Activated gamma-delta T cell treated with Interleukin-2 at 50 U/mL for 16 hours (primary cell): ENCODE results near the gene NAPA.

ENCODE experiments used
- DNase-seq: peaks from one replicate; pipeline ENCODE4 v3.0.0-alpha.2; 2020

The NAPA gene

GRCh38 chr19:47456721-47457474 is 58.0 kb downstream of the NAPA start:
- DNase-seq: no peak

GRCh38 chr19:47450478-47450877 is 64.4 kb downstream of the NAPA start:
- no peak for DNase-seq

GRCh38 chr19:47448360-47448727 is 66.5 kb downstream of the NAPA start:
- no peak for DNase-seq

DNA sequence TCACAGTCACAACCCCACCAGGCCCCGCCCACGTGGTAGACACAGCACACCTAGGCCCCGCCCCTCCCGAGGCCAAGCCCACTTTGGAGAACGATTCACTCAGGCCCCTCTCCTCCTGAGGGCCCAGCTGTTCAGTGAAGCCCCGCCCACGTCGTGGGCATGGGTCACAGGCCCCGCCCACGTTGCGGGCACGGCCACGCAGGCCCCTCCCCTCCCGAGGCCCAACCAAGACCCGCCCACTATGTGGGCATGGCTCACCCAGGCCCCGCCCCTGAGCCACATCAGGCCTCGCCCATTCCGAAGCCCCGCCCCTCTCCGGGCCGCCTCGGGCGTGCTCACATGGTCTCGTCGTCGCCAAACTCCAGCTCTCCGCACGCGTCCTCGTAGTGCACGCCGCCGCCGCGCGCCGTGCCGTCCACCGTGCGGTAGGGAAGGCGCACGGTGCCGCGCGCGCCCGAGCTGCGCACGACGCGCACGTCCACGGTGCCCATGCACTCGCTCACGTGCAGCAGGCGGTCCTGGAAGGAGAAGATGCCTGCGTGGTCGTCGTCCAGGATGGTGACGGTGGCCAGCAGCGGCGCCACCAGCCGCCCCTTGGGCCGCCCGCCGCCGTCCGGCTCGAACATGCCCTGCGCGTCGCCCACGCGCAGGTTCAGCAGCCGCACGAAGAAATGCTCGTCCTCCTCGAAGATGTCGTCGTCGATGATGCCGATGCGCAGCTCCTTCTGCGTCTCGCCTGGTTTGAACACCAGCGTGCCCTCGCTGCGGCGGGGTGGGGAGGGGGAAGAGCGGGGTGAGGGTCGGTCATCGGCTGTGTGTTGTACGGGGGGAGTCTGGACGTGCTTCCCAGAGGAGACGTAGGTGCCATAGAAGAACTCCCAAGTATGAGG is 67.1 kb downstream of the NAPA start:
- DNase-seq: peak; percentile 26

DNA sequence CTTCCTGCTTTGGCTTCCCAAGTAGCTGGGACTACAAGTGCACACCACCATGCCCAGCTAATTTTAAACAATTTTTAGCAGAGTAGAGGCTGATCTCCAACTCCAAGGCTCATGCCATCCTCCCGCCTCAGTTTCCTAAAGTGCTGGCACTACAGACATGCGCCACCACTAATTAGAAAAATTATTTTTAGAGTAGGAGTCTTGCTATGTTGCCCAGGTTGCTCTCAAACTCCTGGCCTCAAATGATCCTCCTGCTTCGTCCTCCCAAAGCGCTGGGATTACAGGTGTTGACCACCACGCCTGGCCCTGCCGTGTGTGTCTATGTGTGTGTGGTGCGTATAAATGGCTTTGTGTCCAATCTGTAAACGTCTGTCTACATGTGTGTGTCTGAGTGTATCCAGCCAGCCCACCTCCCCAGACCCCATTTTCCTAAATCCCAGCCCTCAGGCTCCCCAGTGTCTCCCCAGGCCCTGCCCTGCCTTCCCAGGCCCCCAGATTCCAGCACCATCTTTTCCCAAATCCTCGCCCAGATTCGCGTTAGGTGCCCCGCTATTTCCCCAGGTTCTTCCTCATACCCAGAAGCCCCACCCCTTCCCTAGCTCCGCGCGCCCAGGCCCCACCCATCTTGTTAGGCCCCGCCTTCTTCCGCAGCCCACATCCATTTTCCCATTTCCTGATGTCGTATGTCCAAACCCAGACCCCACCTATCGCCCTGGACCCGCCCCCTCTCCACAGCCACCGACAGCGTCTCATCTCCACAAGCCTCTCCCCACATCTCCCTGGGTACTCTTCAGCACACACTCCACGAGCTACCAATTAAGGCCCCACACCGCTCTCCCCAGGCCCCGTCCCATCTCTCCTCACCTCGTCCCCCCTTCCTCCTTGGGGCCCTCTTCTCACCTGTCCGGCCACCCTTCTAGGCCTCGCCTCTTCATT is 68.1 kb downstream of the NAPA start:
- DNase-seq: no peak

DNA sequence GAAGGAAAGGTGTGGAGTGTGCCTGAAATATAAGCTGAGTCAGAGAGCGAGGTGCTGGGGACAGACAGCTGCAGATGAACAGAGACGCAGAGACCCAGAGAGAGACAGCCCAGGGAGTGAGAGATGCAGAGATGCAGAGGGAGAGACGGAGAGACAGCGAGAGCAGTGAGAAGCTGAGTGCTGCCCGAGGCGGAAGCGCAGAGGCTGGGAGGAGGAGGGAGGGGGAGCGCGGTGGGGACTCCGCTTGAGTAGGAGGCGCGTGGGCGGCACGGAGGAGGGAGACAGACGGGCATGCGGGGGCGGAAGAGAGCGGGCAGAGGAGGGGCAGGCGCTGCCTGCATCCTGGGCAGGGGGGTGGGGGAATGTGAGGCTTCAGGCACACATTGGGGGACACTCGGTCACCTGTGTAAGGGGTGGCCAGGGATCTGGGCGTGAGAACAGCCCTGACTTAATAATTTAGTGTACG is 68.9 kb downstream of the NAPA start:
- peak; percentile 66 for DNase-seq

DNA sequence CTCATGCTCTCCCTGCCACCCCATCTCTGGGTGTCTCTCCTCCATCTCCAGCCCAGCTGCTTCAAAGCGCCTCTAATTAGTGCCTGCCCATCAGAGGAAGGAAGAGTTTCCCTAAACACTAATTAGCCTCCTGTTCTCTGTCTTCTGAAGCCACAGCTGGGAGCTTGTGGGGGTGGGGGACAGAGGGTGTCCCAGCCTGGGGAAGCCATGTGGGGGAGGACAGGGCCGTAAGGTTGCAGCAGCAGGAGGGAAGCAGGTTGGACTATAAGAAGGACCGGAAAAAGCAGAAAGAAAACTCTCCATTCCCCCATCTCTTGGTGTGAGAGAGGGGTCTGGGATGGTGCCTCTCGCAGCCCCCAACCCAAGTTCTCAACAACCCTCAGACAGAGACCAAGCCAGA is 69.3 kb downstream of the NAPA start:
- no peak for DNase-seq

DNA sequence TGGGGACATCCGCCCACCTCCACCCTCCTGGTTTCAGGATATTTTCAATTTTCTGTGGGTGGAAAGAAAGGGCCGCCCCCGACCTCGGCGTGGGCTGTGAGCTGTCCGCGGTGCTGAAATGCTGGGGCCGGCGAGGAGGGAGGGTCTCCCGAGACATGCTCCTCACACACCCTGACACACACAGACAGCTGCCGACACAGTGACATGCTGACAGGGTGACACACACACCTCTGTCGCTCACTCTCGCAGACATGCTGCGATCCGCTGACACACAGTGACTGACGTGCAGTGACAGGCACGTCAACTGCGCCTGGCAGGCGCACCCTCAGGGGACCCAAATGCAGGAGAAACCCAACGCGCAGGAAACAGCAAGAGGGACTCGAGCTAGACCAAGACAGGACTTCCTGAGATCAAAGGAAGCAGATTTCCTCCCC is 70.5 kb downstream of the NAPA start:
- DNase-seq: peak; percentile 29

DNA sequence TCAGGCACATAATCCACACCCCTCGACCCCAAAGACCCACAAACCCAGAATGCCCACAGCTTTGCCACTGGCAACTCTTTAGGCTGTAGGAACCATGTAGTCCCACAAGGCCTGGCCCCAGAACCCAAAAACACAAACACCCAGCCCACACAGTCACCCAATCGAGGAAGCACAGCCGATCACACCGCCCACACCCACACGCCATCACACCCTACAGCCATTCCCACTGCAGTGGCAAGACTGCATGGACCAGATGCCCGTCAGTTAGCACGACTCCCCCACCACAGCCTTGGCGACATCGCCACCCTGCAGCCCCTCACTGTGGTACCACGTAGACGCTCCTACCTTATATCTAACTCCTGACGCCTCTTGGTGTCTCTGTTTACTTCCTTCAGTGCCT is 71.5 kb downstream of the NAPA start:
- no peak for DNase-seq

DNA sequence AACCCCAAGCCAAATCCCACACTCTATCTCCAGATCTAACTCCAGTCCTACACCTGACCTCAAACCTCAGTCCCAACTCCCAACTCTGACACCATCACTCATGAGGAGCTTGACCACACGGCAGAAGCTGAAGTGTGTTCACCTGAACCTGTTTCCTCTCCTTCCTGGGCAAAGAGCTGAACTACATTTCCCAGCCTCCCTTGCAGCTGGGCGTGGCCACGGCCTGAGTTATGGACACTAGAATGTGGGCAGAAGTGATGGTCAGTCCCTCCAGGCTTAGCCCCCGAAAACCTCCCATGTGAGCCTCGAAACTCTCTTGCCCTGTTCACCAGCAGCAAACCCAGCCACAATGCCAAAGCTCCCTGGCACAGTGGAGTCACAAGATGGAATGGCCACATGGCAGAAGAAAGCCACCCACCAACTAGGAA is 76.1 kb downstream of the NAPA start:
- DNase-seq: no peak
